ENCODE results near the gene GPR146. TPM values are rescaled to one million over a fixed set of nuclear protein-coding genes. Genes with fewer than 3 reads are reported as not detected.

The GPR146 gene
- total and polyA plus RNA-seq, 2 of the 8 experiments (the other 6 are each of a cell fraction or from before 2014, with no cell fraction given): 1.8 to 2.7 TPM

GRCh38 chr7:1085266-1085665 lies 40.9 kb downstream of the GPR146 start:
- WGBS, 2 experiments (ENCODE audit: extremely low coverage in 1 of 2, insufficient coverage in 1 of 2, insufficient read length in 1 of 2, insufficient replicate concordance in 2 of 2, low coverage in 1 of 2, low lambda C conversion rate in 2 of 2, missing lambda C conversion rate in 1 of 2): 94% methylated on average over 10 of the region's 10 CpGs; no CpG with 5 or more reads in 1 of the 2 experiments
- TF ChIP-seq NRF1 (IDR thresholded peaks at IDR 0.05; ENCODE audit: low read depth, low read length) (no peak), CBX5 (IDR thresholded peaks at IDR 0.05; ENCODE audit: low read depth, low read length) (no peak), CEBPB (IDR thresholded peaks at IDR 0.05; ENCODE audit: low read depth, low read length) (no peak), TAF7 (optimal IDR thresholded peaks at IDR 0.05; ENCODE audit: borderline replicate concordance, low read depth, low read length) (no peak), GABPA (IDR thresholded peaks at IDR 0.05; ENCODE audit: borderline replicate concordance, insufficient read depth, low read length) (no peak), SAP30 (IDR thresholded peaks at IDR 0.05; ENCODE audit: insufficient read depth, insufficient replicate concordance, low read length) (no peak), JUN (IDR thresholded peaks at IDR 0.05; ENCODE audit: low read depth, low read length) (no peak), TAF1 (IDR thresholded peaks at IDR 0.05; ENCODE audit: low read depth, low read length) (no peak), ASH2L (IDR thresholded peaks at IDR 0.05; ENCODE audit: low read length) (no peak), PHF8 (conservative IDR thresholded peaks at IDR 0.05; ENCODE audit: low read depth, low read length) (no peak), RNF2 (IDR thresholded peaks at IDR 0.05; ENCODE audit: borderline replicate concordance, low read depth, low read length, missing control alignments, poor library complexity, severe bottlenecking) (no peak), JUND (IDR thresholded peaks at IDR 0.05; ENCODE audit: low read length) (no peak)
- TF ChIP-seq, protein P1, sequence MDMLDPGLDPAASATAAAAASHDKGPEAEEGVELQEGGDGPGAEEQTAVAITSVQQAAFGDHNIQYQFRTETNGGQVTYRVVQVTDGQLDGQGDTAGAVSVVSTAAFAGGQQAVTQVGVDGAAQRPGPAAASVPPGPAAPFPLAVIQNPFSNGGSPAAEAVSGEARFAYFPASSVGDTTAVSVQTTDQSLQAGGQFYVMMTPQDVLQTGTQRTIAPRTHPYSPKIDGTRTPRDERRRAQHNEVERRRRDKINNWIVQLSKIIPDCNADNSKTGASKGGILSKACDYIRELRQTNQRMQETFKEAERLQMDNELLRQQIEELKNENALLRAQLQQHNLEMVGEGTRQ (IDR thresholded peaks at IDR 0.05; ENCODE audit: low read length): no peak

More at GRCh38 chr7:1085266-1085665, 40.9 kb downstream of the GPR146 start:
- no peak overlapping the region for H2AFZ ChIP-seq (ENCODE audit: low read length)
- peaks cover 0 to 2% of the 10 kb centered on the region in 2 experiments; a peak in 1 of 4 replicates for H3K79me2 ChIP-seq (ENCODE audit: control insufficient read depth in 1 of 2, insufficient read depth in 2 of 2, low read length in 2 of 2)
- no peak overlapping the region for H2BK5ac ChIP-seq (ENCODE audit: low read depth, low read length)
- POLR2A ChIA-PET (ENCODE audit: partially characterized antibody): interaction anchor here (0.6 to 0.7 kb wide), 3 partner anchors 18 to 959 kb away, joined by 3 to 4 read pairs (median 3); no protein-coding TSS in a partner anchor
- no peak overlapping the region for H3K4me2 ChIP-seq (ENCODE audit: insufficient read depth in 1 of 2, low read depth in 2 of 2, low read length in 2 of 2)
- H3K56ac ChIP-seq (replicated peaks; ENCODE audit: insufficient read length, low read depth, low read length): no peak overlapping the region
- H3K14ac ChIP-seq (ENCODE audit: insufficient read length): no peak overlapping the region
- FAIRE-seq: no peak
- H3K18ac ChIP-seq (ENCODE audit: extremely low read depth, low read length): no peak overlapping the region
- CTCF ChIA-PET (ENCODE audit: partially characterized antibody): interaction anchor here (0.8 to 12.1 kb wide), 13 partner anchors 12 to 389 kb away, joined by 3 to 83 read pairs (median 5); no protein-coding TSS in a partner anchor
- no peak overlapping the region; the same call in 1 of the 2 replicates for H4K8ac ChIP-seq (ENCODE audit: extremely low read depth, insufficient read depth, low read length)
- no peak overlapping the region for H2BK12ac ChIP-seq (ENCODE audit: low read depth, low read length)
- no peak overlapping the region for H3K4ac ChIP-seq (replicated peaks; ENCODE audit: insufficient read length, low read depth, low read length)
- no peak overlapping the region for H3K27ac ChIP-seq (ENCODE audit: low read depth, low read length)
- no peak overlapping the region for H3K23ac ChIP-seq (ENCODE audit: insufficient read length)
- no peaks in the 10 kb centered on the region for H3K23me2 ChIP-seq (ENCODE audit: low read depth, low read length)
- no peak overlapping the region for H3K4me3 ChIP-seq (ENCODE audit: extremely low read depth in 1 of 4, insufficient read depth in 2 of 4, low read depth in 3 of 4, low read length in 4 of 4)
- H3K9me3 ChIP-seq (ENCODE audit: insufficient read depth in 2 of 2, low read depth in 1 of 2, low read length in 1 of 2): no peaks in the 10 kb centered on the region
- no peak overlapping the region for H3K9ac ChIP-seq (replicated peaks in 1 of 4; ENCODE audit: extremely low read depth in 1 of 4, low read depth in 3 of 4, low read length in 3 of 4)
- DNase-seq (ENCODE audit: low read depth in 1 of 2, low spot score in 2 of 2): no peak
- no peak overlapping the region for H2BK15ac ChIP-seq (ENCODE audit: low read length)
- no peaks in the 10 kb centered on the region for H3K27me3 ChIP-seq (replicated peaks in 1 of 4; ENCODE audit: control insufficient read depth in 3 of 4, extremely low read depth in 1 of 4, insufficient read depth in 3 of 4, low read length in 3 of 4)
- H2BK20ac ChIP-seq (ENCODE audit: low read length): no peak overlapping the region
- peaks cover 2 to 19% (median 4%) of the 10 kb centered on the region in 4 experiments for H3K4me1 ChIP-seq (replicated peaks in 1 of 4; ENCODE audit: control insufficient read depth in 3 of 4, insufficient read depth in 4 of 4, low read length in 3 of 4)
- peaks cover 5% of the 10 kb centered on the region; the same call in 1 of the 2 replicates for H3K79me1 ChIP-seq (ENCODE audit: low read depth, low read length)
- H4K20me1 ChIP-seq (replicated peaks in 1 of 2; ENCODE audit: control insufficient read depth in 1 of 2, insufficient read depth in 2 of 2, low read length in 2 of 2): peaks cover 3 to 17% of the 10 kb centered on the region in 2 experiments
- no peak overlapping the region for H2AK5ac ChIP-seq (ENCODE audit: low read depth, low read length)
- H4K91ac ChIP-seq (replicated peaks; ENCODE audit: insufficient read length, low read length): no peak overlapping the region
- H4K5ac ChIP-seq (ENCODE audit: insufficient read length, low read depth, low read length): no peak overlapping the region
- no peaks in the 10 kb centered on the region for H3K36me3 ChIP-seq (ENCODE audit: control insufficient read depth in 2 of 4, insufficient read depth in 4 of 4, low read length in 3 of 4)
- H2BK120ac ChIP-seq (replicated peaks; ENCODE audit: low read depth, low read length): no peak overlapping the region

All from H1 (cell line).